Measurements from ENCODE around the gene FHDC1.

- no peak for TF ChIP-seq IRF3 (IDR thresholded peaks at IDR 0.05)
- TF ChIP-seq SUPT20H (IDR thresholded peaks at IDR 0.05; ENCODE audit: borderline replicate concordance, control insufficient read depth, low read depth, low read length): no peak
- TF ChIP-seq MAX (IDR thresholded peaks at IDR 0.05; ENCODE audit: low read depth, low read length): no peak
- no peak for TF ChIP-seq CTCF (IDR thresholded peaks at IDR 0.05 in 2 of 3, conservative IDR thresholded peaks at IDR 0.05 in 1 of 3; ENCODE audit: control insufficient read depth in 2 of 3, extremely low read depth in 1 of 3, insufficient read depth in 1 of 3, low read depth in 3 of 3, low read length in 3 of 3)
- no peak for TF ChIP-seq CEBPB (IDR thresholded peaks at IDR 0.05; ENCODE audit: borderline replicate concordance in 1 of 2, low read depth in 2 of 2, low read length in 2 of 2)
- TF ChIP-seq MYB (IDR thresholded peaks at IDR 0.05; ENCODE audit: borderline replicate concordance, low read depth, low read length): no peak
- TF ChIP-seq POU2F2 (IDR thresholded peaks at IDR 0.05; ENCODE audit: borderline replicate concordance, low read depth, low read length): no peak
- no peak for TF ChIP-seq MXI1 (IDR thresholded peaks at IDR 0.05; ENCODE audit: low read depth, low read length)
- TF ChIP-seq ASH2L (IDR thresholded peaks at IDR 0.05; ENCODE audit: borderline replicate concordance, low read depth): no peak
Observed at GRCh38 chr4:152990471-152991131, 54.5 kb downstream of the FHDC1 start.
